CD4-positive, alpha-beta T cell (primary cell): ENCODE data around the gene MOSPD3. TPM values are rescaled to one million over a fixed set of nuclear protein-coding genes. Genes with fewer than 3 reads are reported as not detected.

Source experiments
- ATAC-seq: fragments of 200-7000 bp; cut with Tn5 transposase; one replicate; pipeline ENCODE4 v1.10.0; 2022; ENCODE audit warnings: mild to moderate bottlenecking; ENCODE audit not compliant: poor library complexity
- CTCF ChIA-PET: fragments of 350-600 bp; sonication (Branson Sonifier 250); formaldehyde crosslinking; loops from one replicate; lab custom pipeline; 2021; ENCODE audit warnings: antibody characterized with exemption, inconsistent platforms; lab: Charles Lee
- POLR2A ChIA-PET: fragments of 350-600 bp; sonication (Branson Sonifier 250); formaldehyde crosslinking; loops from one replicate; lab custom pipeline; 2021; ENCODE audit warnings: antibody characterized with exemption, inconsistent platforms; lab: Charles Lee
- DNase-seq, 14 experiments: peaks; one replicate each; pipeline ENCODE4 v3.0.0-alpha.2; 2013 to 2020; ENCODE audit warnings: mixed read lengths in 2 of 14
- H3K27ac ChIP-seq, 2 donors: one replicate each; pipeline versions ENCODE4 v1.5.1 to v1.7.0; 2013; ENCODE audit warnings: low read length in 2 of 2, low read depth in 1 of 2, mild to moderate bottlenecking in 1 of 2
- H3K27me3 ChIP-seq, 2 experiments: 1 replicate in 1 of 2; 2 replicates in 1 of 2; pipeline versions ENCODE4 v1.6.1 to v1.7.0; 2013; ENCODE audit warnings: low read length in 2 of 2, control low read depth in 1 of 2, mild to moderate bottlenecking in 1 of 2, moderate library complexity in 1 of 2; ENCODE audit not compliant: insufficient read depth in 2 of 2, control insufficient read depth in 1 of 2
- H3K36me3 ChIP-seq: one replicate; pipeline ENCODE4 v1.6.1; 2013; ENCODE audit warnings: low read length, control low read depth; ENCODE audit not compliant: insufficient read depth
- H3K4me1 ChIP-seq: one replicate; pipeline ENCODE4 v1.6.1; 2013; ENCODE audit warnings: low read length, control low read depth; ENCODE audit not compliant: insufficient read depth
- H3K4me3 ChIP-seq: one replicate; pipeline ENCODE4 v1.5.1; 2013; ENCODE audit warnings: mild to moderate bottlenecking, low read length, moderate library complexity
- H3K9me3 ChIP-seq, 2 experiments: 1 replicate in 1 of 2; 2 replicates in 1 of 2; pipeline versions ENCODE4 v1.6.1 to v1.7.0; 2013; ENCODE audit warnings: low read length in 2 of 2, mild to moderate bottlenecking in 2 of 2, control low read depth in 1 of 2, moderate library complexity in 1 of 2; ENCODE audit not compliant: control insufficient read depth in 1 of 2, insufficient read depth in 1 of 2
- H3K27ac Mint-ChIP-seq: one replicate; pipeline ENCODE4 v1.8.0; 2020; ENCODE audit warnings: mixed read lengths
- H3K27me3 Mint-ChIP-seq: one replicate; pipeline ENCODE4 v1.8.0; 2021; ENCODE audit warnings: mixed read lengths
- H3K36me3 Mint-ChIP-seq: one replicate; pipeline ENCODE4 v1.8.0; 2021; ENCODE audit warnings: low read depth, mixed read lengths
- H3K4me1 Mint-ChIP-seq: one replicate; pipeline ENCODE4 v1.8.0; 2021; ENCODE audit warnings: low read depth, mixed read lengths
- H3K4me3 Mint-ChIP-seq: one replicate; pipeline ENCODE4 v1.8.0; 2020; ENCODE audit warnings: mild to moderate bottlenecking, mixed read lengths
- H3K9me3 Mint-ChIP-seq: one replicate; pipeline ENCODE4 v1.8.0; 2020; ENCODE audit warnings: mixed read lengths
- CTCF ChIP-seq: fragments of 200-600 bp; IDR thresholded peaks from one replicate; pipeline ENCODE4 v1.8.0; 2022; ENCODE audit warnings: antibody characterized with exemption, mild to moderate bottlenecking
- intact Hi-C, 2 experiments: fragments of 100-400 bp; cut with DNase I in 1 of 2; cut with micrococcal nuclease in 1 of 2; formaldehyde crosslinking; loops; one replicate each; pipeline versions ENCODE4 v1.15.1 to v1.9.0; 2023 to 2025; cut with DNase I, micrococcal nuclease
- total RNA-seq, 174 experiments: library from RNA in 2 of 174; stranded (reverse) in 2 of 174; gene quantifications; one replicate each; pipeline ENCODE4 v1.2.3 and lab custom pipeline; 2021 to 2026

MOSPD3 gene
- total RNA-seq, 2 experiments from 2014 or later = 8.5 to 10.9 TPM

GRCh38 chr7:100590077-100590737 is 22.1 kb upstream of the MOSPD3 start:
- ChIA-PET CTCF (interaction anchor here (1.7 kb wide), 1 partner anchor 21 kb away, joined by 5 read pairs; no protein-coding TSS in a partner anchor), POLR2A (no interaction called here)
- TF ChIP-seq CTCF = no peak
- H3K9me3 Mint-ChIP-seq = no peaks in the 10 kb centered on the region
- DNase-seq (no peak), ATAC-seq (no peak)
- H3K4me1 Mint-ChIP-seq = peaks cover 15% of the 10 kb centered on the region
- intact Hi-C loops = no loop called here
- H3K9me3 ChIP-seq = no peaks in the 10 kb centered on the region
- H3K4me3 ChIP-seq = no peak overlapping the region
- H3K36me3 ChIP-seq = no peaks in the 10 kb centered on the region
- H3K4me3 Mint-ChIP-seq = no peak overlapping the region
- H3K36me3 Mint-ChIP-seq = peaks cover 5% of the 10 kb centered on the region
- H3K4me1 ChIP-seq = peaks cover 14% of the 10 kb centered on the region
- no peaks in the 10 kb centered on the region for H3K27me3 Mint-ChIP-seq
- H3K27me3 ChIP-seq = peaks cover 0 to 5% of the 10 kb centered on the region in 2 experiments
- no peak overlapping the region for H3K27ac ChIP-seq
- H3K27ac Mint-ChIP-seq = no peak overlapping the region

DNA sequence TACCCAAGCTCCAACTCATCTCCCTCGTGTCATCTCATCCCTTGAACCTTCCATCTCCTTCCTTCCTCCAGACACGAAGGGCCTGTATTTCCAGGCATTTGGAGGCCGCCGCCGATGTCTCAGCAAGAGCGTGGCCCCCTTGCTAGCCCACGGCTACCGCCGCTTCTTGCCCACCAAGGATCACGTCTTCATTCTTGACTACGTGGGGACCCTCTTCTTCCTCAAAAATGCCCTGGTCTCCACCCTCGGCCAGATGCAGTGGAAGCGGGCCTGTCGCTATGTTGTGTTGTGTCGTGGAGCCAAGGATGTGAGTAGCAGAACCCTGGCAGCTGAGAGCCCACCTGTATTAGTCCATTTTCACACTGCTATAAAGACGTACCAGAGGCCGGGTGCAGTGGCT is 20.7 kb upstream of the MOSPD3 start:
- CTCF ChIA-PET = no interaction called here

GRCh38 chr7:100595188-100595587 is 17.2 kb upstream of the MOSPD3 start:
- Mint-ChIP-seq H3K27me3 (no peaks in the 10 kb centered on the region), H3K36me3 (no peaks in the 10 kb centered on the region), H3K4me1 (no peaks in the 10 kb centered on the region), H3K9me3 (no peaks in the 10 kb centered on the region), H3K27ac (no peak overlapping the region), H3K4me3 (no peak overlapping the region)
- no peak for DNase-seq
- Histone ChIP-seq H3K27me3 (peaks cover 0 to 5% of the 10 kb centered on the region in 2 experiments), H3K4me3 (no peak overlapping the region), H3K27ac (no peak overlapping the region), H3K4me1 (no peaks in the 10 kb centered on the region), H3K36me3 (no peaks in the 10 kb centered on the region), H3K9me3 (no peaks in the 10 kb centered on the region)
- no peak for ATAC-seq
- ChIA-PET CTCF (no interaction called here), POLR2A (interaction anchor here (2.6 kb wide), 1 partner anchor 9 kb away, joined by 14 read pairs; the partner anchor contains the start of genes FBXO24 and LRCH4)
- TF ChIP-seq CTCF = no peak
- intact Hi-C loops = no loop called here

More for the DNA sequence above, 20.7 kb upstream of the MOSPD3 start:
- H3K27me3 ChIP-seq = peaks cover 0 to 5% of the 10 kb centered on the region in 2 experiments
- intact Hi-C loops = no loop called here
- H3K27ac Mint-ChIP-seq = no peak overlapping the region
- peaks cover 8% of the 10 kb centered on the region for H3K4me1 Mint-ChIP-seq
- no peaks in the 10 kb centered on the region for H3K36me3 ChIP-seq
- H3K27ac ChIP-seq = no peak overlapping the region
- no peaks in the 10 kb centered on the region for H3K9me3 Mint-ChIP-seq
- no peaks in the 10 kb centered on the region for H3K27me3 Mint-ChIP-seq
- H3K36me3 Mint-ChIP-seq = no peaks in the 10 kb centered on the region
- peaks cover 9% of the 10 kb centered on the region for H3K4me1 ChIP-seq
- ATAC-seq (no peak), DNase-seq (no peak)
- POLR2A ChIA-PET = interaction anchor here (1.2 kb wide), 1 partner anchor 28 kb away, joined by 5 read pairs; no protein-coding TSS in a partner anchor
- no peak overlapping the region for H3K4me3 Mint-ChIP-seq
- no peak overlapping the region for H3K4me3 ChIP-seq
- H3K9me3 ChIP-seq = no peaks in the 10 kb centered on the region
- no peak for TF ChIP-seq CTCF
